Measurements from ENCODE around the gene CLDN25.

The CLDN25 gene

GRCh38 chr11:113808931-113809330, 29.3 kb downstream of the CLDN25 start:
- DNase-seq (ENCODE audit: low read depth): no peak

GRCh38 chr11:113814181-113814580, 34.6 kb downstream of the CLDN25 start:
- DNase-seq (ENCODE audit: low read depth): no peak

- DNase-seq (ENCODE audit: low read depth): no peak
Observed at GRCh38 chr11:113817162-113817561, 37.6 kb downstream of the CLDN25 start.

- DNase-seq (ENCODE audit: low read depth): no peak
Observed at GRCh38 chr11:113817626-113818025, 38.0 kb downstream of the CLDN25 start.

GRCh38 chr11:113818426-113818825, 38.8 kb downstream of the CLDN25 start:
- no peak for DNase-seq (ENCODE audit: low read depth)

GRCh38 chr11:113827477-113827876, 47.9 kb downstream of the CLDN25 start:
- DNase-seq (ENCODE audit: low read depth): no peak

- DNase-seq (ENCODE audit: low read depth): no peak
Observed at GRCh38 chr11:113828191-113828590, 48.6 kb downstream of the CLDN25 start.

GRCh38 chr11:113829751-113830150, 50.2 kb downstream of the CLDN25 start:
- DNase-seq (ENCODE audit: low read depth): no peak

Measured in activated T-cell treated with anti-CD3 and anti-CD28 coated beads for 1 hour (primary cell).